Parathyroid adenoma (tissue), 2 donors: ENCODE data around the gene LHFPL3.

Experiments used
- H2AFZ ChIP-seq: fragments of 300-600 bp; sonication (generic); one replicate; pipeline ENCODE4 v1.7.0; 2017; ENCODE audit warnings: antibody characterized with exemption, mild to moderate bottlenecking
- H3K27ac ChIP-seq: fragments of 300-600 bp; sonication (generic); one replicate; pipeline ENCODE4 v1.7.0; 2017
- H3K27me3 ChIP-seq: fragments of 300-600 bp; sonication (generic); one replicate; pipeline ENCODE4 v1.7.0; 2017; ENCODE audit warnings: low read length; ENCODE audit not compliant: control insufficient read depth, insufficient read depth
- H3K36me3 ChIP-seq: fragments of 300-600 bp; sonication (generic); one replicate; pipeline ENCODE4 v1.7.0; 2017; ENCODE audit warnings: low read length; ENCODE audit not compliant: control insufficient read depth, insufficient read depth
- H3K4me1 ChIP-seq: fragments of 300-600 bp; sonication (generic); one replicate; pipeline ENCODE4 v1.7.0; 2017; ENCODE audit warnings: control low read depth
- H3K4me2 ChIP-seq: fragments of 300-600 bp; sonication (generic); one replicate; pipeline ENCODE4 v1.7.0; 2017; ENCODE audit warnings: low read length
- H3K4me3 ChIP-seq: fragments of 300-600 bp; sonication (generic); one replicate; pipeline ENCODE4 v1.7.0; 2017; ENCODE audit warnings: low read depth, low read length
- H3K79me2 ChIP-seq: fragments of 300-600 bp; sonication (generic); one replicate; pipeline ENCODE4 v1.7.0; 2017; ENCODE audit warnings: control low read depth
- H3K9ac ChIP-seq: fragments of 300-600 bp; sonication (generic); one replicate; pipeline ENCODE4 v1.7.0; 2017; ENCODE audit warnings: mild to moderate bottlenecking
- H3K9me3 ChIP-seq: fragments of 300-600 bp; sonication (generic); one replicate; pipeline ENCODE4 v1.7.0; 2017; ENCODE audit warnings: low read length; ENCODE audit not compliant: control insufficient read depth
- CTCF ChIP-seq: fragments of 300-600 bp; sonication (generic); IDR thresholded peaks from one replicate; pipeline ENCODE4 v1.7.0; 2017; ENCODE audit warnings: antibody characterized with exemption, mild to moderate bottlenecking
- donor health status: primary hyperparathyroidism.

The LHFPL3 gene

DNA sequence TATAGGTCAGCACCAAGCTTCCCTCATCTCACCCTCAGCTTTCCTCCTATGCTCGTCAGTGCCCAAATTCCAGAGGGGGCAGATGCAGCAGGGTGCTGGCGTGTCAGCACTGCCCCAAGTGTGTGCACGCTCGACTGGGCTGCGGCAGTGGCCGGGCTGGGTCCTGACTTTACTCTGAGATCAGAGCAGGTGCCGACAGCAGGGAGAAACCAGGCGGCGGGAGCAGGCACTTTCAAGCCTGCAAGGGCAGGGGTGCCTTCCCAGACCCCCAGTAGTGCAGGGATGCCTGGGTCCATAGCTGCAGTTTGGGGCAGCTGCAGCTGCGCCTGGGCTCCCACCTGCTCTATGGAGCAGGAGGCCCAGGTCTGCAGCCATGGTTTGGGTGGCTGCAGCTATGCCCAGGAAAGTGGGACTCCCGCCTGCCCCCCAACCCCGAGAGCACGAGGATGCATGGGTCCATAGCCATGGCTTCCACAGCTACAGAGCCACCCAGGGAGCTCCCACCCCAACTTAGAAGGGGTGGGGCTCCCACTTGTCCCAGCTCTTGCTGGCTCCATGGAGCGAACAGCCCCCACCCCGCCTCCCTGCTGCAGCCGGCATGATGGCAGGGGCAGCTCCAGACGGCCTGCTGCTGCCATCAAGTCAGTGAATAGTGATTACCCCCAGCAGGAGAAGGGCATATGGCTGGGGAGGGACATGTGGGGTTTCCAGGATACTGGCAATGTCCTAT, 486.4 kb downstream of the LHFPL3 start:
- Histone ChIP-seq H3K4me3 (no peak overlapping the region), H3K4me1 (no peaks in the 10 kb centered on the region), H3K79me2 (no peaks in the 10 kb centered on the region), H3K27me3 (no peaks in the 10 kb centered on the region), H2AFZ (no peak overlapping the region), H3K9ac (no peak overlapping the region), H3K36me3 (no peaks in the 10 kb centered on the region), H3K27ac (no peak overlapping the region), H3K9me3 (no peaks in the 10 kb centered on the region), H3K4me2 (no peak overlapping the region)
- no peak for TF ChIP-seq CTCF

GRCh38 chr7:104816537-104816936, 488.1 kb downstream of the LHFPL3 start:
- Histone ChIP-seq H3K36me3 (no peaks in the 10 kb centered on the region), H3K9ac (no peak overlapping the region), H3K79me2 (no peaks in the 10 kb centered on the region), H3K4me1 (no peaks in the 10 kb centered on the region), H3K9me3 (no peaks in the 10 kb centered on the region), H3K27ac (no peak overlapping the region), H3K4me2 (no peak overlapping the region), H2AFZ (no peak overlapping the region), H3K27me3 (no peaks in the 10 kb centered on the region), H3K4me3 (no peak overlapping the region)
- TF ChIP-seq CTCF, result no peak

- H3K4me2 ChIP-seq, result no peak overlapping the region
Measured at GRCh38 chr7:104818961-104819880, 490.8 kb downstream of the LHFPL3 start.

DNA sequence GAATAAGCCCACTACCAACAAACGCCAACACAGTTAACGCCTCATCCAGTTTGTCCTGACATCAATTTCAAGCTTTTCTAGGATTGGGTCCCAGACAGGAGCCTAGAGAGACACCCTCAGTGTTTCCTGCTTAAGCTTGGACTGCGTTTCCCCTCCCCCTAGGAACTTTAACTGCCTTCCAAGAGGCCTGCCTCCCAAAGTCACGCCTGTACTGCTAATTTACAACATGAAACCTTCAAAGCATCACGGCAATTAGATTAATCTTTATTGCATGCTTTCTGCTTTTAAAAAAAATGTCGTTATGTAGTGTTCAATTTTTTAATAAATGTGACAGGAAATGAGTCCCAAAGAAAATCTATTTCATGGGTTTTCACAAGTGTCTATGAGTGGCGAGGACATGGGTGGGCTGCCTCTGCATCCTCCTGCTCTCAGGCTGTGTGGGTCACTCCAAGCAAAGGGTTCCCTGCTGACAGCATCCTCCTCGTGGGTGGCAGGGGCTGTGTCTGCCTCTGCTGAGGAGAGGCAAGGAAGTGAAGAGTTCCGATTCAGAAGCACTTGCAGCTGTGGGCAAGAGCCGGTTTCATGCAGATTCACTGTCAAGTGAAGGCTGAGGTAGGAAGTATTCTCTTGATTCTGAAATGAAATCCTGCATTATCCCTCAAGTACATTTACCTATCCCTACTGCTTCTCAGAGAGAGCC, 492.6 kb downstream of the LHFPL3 start:
- no peak overlapping the region for H2AFZ ChIP-seq
- no peak for TF ChIP-seq CTCF
- no peaks in the 10 kb centered on the region for H3K9me3 ChIP-seq
- no peaks in the 10 kb centered on the region for H3K4me1 ChIP-seq
- no peak overlapping the region for H3K27ac ChIP-seq
- no peaks in the 10 kb centered on the region for H3K36me3 ChIP-seq
- no peak overlapping the region for H3K9ac ChIP-seq
- no peaks in the 10 kb centered on the region for H3K27me3 ChIP-seq
- no peak overlapping the region for H3K4me2 ChIP-seq
- no peaks in the 10 kb centered on the region for H3K79me2 ChIP-seq
- no peak overlapping the region for H3K4me3 ChIP-seq

More at GRCh38 chr7:104818961-104819880, 490.8 kb downstream of the LHFPL3 start:
- Histone ChIP-seq H3K27ac (no peak overlapping the region), H3K36me3 (no peaks in the 10 kb centered on the region), H3K9ac (no peak overlapping the region), H3K9me3 (no peaks in the 10 kb centered on the region), H2AFZ (no peak overlapping the region), H3K79me2 (no peaks in the 10 kb centered on the region), H3K27me3 (no peaks in the 10 kb centered on the region), H3K4me3 (no peak overlapping the region), H3K4me1 (no peaks in the 10 kb centered on the region)
- no peak for TF ChIP-seq CTCF
